ENCODE results near the gene RABGGTB. TPM values are rescaled to one million over a fixed set of nuclear protein-coding genes. Genes with fewer than 3 reads are reported as not detected.

RABGGTB gene
- total and polyA plus RNA-seq, 9 of the 15 experiments (the other 6 are each of a cell fraction or from before 2014, with no cell fraction given) = 148 to 354 (median 206) TPM

GRCh38 chr1:75785320-75785982, 605 bp upstream of the RABGGTB start (continued):
- TF ChIP-seq NKRF (IDR thresholded peaks at IDR 0.05; ENCODE audit: borderline replicate concordance) (peak; percentile 24; the same call in 1 of the 2 replicates), PREB (CRISPR knock-in tag; IDR thresholded peaks at IDR 0.05) (0 out of 2 replicates have a peak, but pooled peaks have one; percentile 50), MYC (IDR thresholded peaks at IDR 0.05; ENCODE audit: low read depth, low read length) (no peak), MYC (CRISPR knock-in tag; IDR thresholded peaks at IDR 0.05; ENCODE audit: borderline replicate concordance, low read depth) (no peak), ELF4 (CRISPR knock-in tag; IDR thresholded peaks at IDR 0.05) (0 out of 2 replicates have a peak, but pooled peaks have one; percentile 19), SAFB (IDR thresholded peaks at IDR 0.05; ENCODE audit: borderline replicate concordance, low read depth, low read length) (no peak), ZNF354B (CRISPR knock-in tag; IDR thresholded peaks at IDR 0.05) (no peak), LEF1 (IDR thresholded peaks at IDR 0.05) (peak; percentile 14; the same call in 1 of the 2 replicates), NCOA6 (IDR thresholded peaks at IDR 0.05) (no peak), MCM2 (IDR thresholded peaks at IDR 0.05; ENCODE audit: low read depth) (no peak), MLLT1 (IDR thresholded peaks at IDR 0.05) (no peak), YY1 (IDR thresholded peaks at IDR 0.05; ENCODE audit: borderline replicate concordance in 1 of 3, control insufficient read depth in 1 of 3, extremely low read depth in 1 of 3, insufficient read depth in 3 of 3, insufficient read length in 1 of 3, insufficient replicate concordance in 2 of 3, low read depth in 1 of 3, low read length in 2 of 3) (peak in 1 of 3 experiments; percentile 12), CBFA2T2 (conservative IDR thresholded peaks at IDR 0.05) (peak; percentile 4; the same call in 1 of the 2 replicates), ILF3 (IDR thresholded peaks at IDR 0.05; ENCODE audit: borderline replicate concordance) (no peak), ZNF146 (CRISPR knock-in tag; IDR thresholded peaks at IDR 0.05; ENCODE audit: unreplicated experiment) (no peak), EZH2 (IDR thresholded peaks at IDR 0.05; ENCODE audit: borderline replicate concordance, low read depth, low read length) (no peak), CAMTA2 (CRISPR knock-in tag; conservative IDR thresholded peaks at IDR 0.05) (no peak), ZNF121 (CRISPR knock-in tag; conservative IDR thresholded peaks at IDR 0.05) (no peak), PBX2 (CRISPR knock-in tag; IDR thresholded peaks at IDR 0.05; ENCODE audit: low read depth) (no peak), PBX2 (tag; conservative IDR thresholded peaks at IDR 0.05; ENCODE audit: low read depth) (peak; percentile 43), PTBP1 (IDR thresholded peaks at IDR 0.05; ENCODE audit: low read depth, low read length) (no peak), ZNF197 (CRISPR knock-in tag; IDR thresholded peaks at IDR 0.05; ENCODE audit: low read depth) (0 out of 2 replicates have a peak, but pooled peaks have one; percentile 51)

Data from K562 (cell line).